CMK (cell line): ENCODE data around the gene KXD1.
"Not testable (repeated sequence)": the region's sequence is repeated elsewhere in the genome, so short reads cannot be mapped to it uniquely, and the experiment has no call there.

Experiments used
- DNase-seq: peaks from one replicate; pipeline ENCODE4 v3.0.0-alpha.2; 2010; ENCODE audit warnings: low read depth

The KXD1 gene

GRCh38 chr19:18536475-18536874, 21.2 kb upstream of the KXD1 start:
- no peak for DNase-seq

- DNase-seq, result no peak
These were observed 20.2 kb upstream of the KXD1 start for GRCh38 chr19:18537431-18537830.

DNA sequence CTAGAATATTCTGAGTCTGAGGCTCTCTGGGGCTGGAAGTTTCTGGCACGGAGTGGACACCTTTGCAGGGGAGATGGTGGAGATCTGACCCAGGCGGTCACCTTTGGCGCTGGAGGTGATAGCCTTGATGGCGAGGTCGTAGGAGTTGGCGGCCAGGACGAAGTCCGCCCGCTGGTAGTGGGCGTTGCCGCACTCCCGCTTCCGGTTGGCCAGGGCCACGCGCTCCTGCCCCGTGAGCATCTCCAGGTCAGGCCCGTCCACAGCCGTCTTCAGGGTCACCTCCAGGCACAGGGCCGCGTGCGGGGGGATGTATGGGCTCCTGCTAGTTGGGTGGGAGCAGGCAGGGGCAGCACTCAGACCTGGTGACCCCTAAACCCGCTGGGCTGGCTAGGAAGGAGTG, 19.6 kb upstream of the KXD1 start:
- no peak for DNase-seq

- no peak for DNase-seq
These were observed 18.3 kb upstream of the KXD1 start for GRCh38 chr19:18539372-18539771.

DNA sequence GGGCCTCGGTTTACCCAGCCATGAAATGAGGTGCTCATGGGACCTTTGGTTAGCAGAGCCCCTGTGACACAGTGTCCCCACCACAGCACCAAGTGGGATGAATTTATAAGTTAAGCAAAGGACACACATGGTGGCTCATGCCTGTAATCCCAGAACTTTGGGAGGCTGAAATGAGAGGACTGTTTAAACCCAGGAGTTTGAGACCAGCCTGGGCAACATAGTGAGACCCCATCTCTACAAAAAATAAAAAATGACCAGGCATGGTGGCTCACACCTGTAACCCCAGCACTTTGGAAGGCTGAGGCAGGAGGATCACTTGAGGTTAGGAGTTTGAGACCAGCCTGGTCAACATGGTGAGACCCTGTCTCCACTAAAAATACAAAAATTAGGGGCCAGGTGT, 17.5 kb upstream of the KXD1 start:
- not testable (repeated sequence) for DNase-seq

GRCh38 chr19:18541258-18541991, 16.2 kb upstream of the KXD1 start:
- DNase-seq, result no peak

DNA sequence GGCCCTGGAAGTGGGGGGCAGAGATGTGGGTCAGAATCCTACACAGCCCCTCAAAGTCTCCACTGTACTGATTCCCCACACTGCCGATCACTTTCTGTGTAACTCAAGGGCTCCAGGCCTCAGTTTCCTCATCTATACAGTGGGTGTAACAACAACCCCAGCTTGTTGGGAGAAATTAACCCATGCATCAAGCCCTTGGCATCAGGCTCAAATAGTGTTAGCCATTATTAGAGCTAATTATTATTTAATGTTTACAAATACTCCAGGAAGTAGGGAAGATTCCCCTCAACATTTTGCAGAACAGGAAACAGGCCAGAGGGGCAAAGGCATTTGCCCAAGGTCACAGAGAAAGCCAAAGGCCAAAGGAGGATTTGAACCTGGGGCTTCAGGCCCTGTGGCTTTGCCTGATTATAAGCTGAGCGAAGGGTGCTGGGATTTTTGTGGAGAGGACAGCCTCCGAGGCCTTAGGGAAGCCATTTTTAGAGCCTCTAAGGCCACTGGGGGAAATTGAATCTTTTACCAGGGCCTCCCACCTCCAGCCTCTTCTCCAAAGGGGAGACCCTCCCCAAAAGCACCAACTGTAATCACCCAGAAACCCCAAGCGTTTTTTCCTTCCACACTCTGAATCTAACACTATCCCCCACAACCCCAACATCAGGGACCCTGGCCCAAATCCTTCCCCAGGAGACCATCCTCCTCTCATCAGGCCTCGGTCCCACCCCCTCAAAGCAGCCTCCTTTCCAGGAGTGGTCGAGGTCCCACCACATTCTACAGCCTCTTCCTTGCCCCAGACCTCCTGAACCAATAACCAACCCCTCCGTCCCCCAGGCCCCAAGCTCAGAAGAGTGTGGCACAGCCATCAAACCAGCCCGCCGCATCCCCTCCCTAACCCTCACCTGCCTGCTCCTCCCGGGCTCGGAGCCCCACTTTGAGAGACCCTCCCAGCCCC, 15.4 kb upstream of the KXD1 start:
- no peak for DNase-seq

- DNase-seq, result peak; percentile 69
These were observed 14.5 kb upstream of the KXD1 start, which contains the start of gene FKBP8 for GRCh38 chr19:18542941-18543813. Gene FKBP8 (minus strand): TSS chr19:18543573. CDS start chr19:18541970, 1,603 bp downstream.

DNA sequence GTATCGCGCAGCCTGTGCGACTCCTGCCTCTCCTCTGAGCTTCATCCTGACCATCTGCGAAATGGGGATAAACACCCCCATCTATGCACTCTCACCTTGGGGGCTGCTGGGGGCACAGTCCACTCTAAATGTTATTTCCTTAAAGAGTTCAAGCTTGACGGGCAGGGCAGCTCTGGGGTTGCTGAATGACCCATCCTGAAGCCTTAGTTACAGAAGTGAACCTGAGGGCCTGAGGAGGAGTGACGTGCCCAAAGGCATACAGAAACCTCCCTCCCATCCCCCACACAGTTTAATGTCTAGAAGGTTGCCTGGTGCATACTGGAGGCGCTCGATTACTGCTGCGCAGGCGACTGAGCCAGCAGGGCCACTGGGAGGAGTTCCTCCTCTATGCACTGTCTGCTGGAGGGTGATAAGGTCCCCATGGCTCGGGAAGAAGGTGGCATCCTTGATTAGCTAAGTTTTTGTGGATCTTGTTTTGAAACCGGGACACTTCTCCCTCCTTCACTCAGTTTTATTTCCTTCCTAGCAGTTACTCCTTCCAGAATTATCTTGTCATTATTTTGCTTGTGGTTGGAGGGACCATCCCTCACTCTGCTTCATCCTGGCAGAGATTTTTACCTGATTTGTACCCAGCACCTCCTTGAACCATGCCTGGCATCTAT, 13.7 kb upstream of the KXD1 start:
- DNase-seq, result peak; percentile 92

- no peak for DNase-seq
These were observed 6.0 kb upstream of the KXD1 start for GRCh38 chr19:18551631-18552030.

DNA sequence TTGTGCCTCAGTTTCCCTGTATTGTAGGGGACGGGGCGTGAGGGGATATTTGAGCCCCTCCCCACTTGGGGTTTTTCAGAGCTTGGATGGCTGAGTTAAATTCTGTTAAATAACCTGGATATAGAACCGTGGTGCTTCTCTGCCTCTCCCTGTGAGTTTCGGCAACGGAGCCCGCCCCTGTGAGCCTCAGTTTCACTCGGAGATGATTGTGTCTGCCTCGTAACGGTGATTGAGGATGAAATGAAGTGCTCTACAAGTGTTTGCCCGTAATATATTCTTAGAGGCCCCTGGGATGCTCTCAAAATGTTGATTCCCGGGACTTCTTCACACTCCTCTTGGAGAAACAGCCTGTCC, 509 bp downstream of the KXD1 start:
- DNase-seq, result no peak

DNA sequence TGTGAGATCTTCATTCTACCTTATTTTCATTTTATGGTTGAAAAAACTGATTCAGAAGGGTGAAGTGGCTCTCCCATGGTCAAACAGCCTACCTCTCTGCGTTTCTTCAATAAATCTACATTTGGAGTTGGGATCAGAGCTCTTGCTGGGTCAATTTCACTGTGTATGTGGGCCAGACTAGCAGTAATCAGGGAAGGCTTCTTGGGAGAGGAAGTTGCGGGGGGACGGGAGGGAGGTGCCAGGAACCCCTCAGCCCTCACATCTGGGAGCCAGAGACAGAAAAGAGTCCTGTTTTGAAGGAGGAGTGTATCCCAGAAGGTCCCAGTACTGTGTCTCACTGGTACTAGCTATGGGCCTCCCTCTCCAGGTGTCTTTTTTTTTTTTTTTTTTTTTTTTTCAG, 934 bp downstream of the KXD1 start:
- DNase-seq, result no peak

DNA sequence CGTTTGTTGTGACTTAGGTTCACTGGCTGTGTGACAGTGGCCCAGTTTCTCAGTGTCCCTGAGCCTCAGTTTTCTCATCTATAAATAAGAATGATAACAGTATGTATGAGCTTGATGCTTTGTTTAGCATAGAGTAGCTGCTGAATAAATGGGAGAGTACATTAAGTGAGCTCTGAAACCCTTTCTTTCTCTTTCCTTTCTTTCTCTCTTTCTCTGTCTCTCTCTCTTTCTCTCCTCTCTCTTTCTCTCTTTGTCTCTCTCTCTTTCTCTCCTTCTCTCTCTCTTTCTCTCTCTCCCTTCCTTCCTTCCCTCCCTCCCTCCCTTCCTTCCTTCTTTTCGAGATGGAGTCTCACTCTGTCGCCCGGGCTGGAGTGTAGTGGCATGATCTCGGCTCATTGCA, 2.0 kb downstream of the KXD1 start:
- no peak for DNase-seq

DNA sequence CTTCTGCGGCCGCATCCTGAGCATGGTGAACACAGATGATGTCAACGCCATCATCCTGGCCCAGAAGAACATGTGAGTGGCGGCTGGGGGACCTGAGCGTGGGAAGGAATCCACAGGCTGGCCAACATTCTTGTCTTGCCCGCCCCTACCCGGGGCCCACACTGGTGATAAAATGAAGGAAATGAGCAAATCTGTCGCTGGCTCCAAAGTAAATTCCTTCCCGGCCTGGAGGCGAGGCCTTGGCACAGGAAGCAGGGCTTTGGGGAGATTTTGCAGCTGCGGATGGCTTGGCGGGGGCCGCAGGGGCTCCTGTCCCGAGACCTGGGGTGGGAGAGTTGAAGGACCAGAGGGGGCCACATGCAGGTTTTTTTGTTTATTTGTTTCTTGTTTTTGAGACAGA, 4.4 kb downstream of the KXD1 start:
- DNase-seq, result no peak

DNA sequence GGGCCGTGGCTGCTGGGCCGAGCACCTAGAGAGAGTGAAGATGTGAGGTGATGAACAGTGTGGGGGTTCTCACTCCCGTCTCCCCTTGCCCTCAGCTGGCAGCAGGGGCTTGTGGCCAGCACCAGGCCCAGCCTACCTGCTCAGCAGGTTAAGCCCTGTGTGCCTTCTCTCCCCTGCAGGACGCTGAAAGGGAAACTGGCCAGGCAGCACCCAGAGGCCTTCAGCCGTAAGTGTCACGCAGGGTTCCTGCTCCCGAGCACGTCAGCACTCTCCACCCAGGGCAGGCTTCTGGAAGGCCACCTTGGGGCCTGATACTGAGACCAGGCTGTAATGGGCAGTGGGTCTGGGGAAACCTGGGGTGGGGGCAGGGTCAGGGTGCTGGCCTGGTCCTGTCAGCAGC, 9.3 kb downstream of the KXD1 start:
- no peak for DNase-seq

- no peak for DNase-seq
These were observed 10.7 kb downstream of the KXD1 start for GRCh38 chr19:18568367-18568766.

GRCh38 chr19:18571564-18572344, 14.1 kb downstream of the KXD1 start, which contains the start of gene UBA52:
Gene UBA52 (plus strand): TSS chr19:18571857. CDS start chr19:18573301, 1,444 bp downstream.
- peak; percentile 89 for DNase-seq

GRCh38 chr19:18574691-18575291, 17.1 kb downstream of the KXD1 start:
- DNase-seq, result no peak

DNA sequence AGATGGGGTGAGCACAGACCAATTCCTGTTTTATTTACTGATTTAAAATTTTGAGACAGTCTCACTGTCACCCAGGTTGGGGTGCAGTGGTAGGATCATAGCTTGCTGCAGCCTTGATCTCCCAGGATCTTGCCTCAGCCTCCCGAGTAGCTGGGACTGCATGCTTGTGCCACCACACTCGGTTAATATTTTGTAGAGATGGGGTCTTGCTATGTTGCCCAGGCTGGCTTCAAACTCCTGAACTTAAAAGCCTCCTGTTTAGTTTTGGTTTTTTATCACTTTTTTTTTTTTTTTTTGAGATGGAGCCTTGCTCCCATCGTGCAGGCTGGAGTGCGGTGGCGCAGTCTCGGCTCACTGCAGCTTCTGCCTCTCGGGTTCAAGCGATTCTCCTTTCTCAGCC, 18.7 kb downstream of the KXD1 start:
- DNase-seq, result no peak

DNA sequence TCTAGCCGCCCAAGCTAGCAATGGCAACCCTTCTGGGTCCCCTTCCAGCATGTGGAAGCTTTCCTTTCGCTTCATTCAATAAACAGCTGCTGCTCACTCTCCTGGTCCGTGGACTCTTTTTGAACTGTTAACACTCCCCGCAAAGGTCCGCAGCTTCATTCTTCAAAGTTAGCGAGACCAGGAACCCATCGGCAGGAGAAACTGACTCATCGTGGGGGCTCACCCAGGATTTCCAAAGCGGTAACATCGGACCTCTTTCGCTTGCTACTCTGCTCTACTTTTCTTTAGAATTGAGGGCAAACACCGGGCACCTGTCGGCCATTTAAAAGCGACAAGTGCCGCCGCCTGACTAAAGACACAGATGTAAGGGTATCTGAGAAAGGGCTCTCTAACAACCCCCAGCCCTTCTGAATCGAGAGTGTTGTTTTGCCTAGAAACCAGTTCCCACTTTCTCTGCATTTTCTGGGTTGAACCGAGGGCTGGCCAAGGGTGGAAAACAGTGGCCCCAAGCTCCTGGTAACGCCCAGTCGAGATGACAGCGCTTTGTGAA, 19.8 kb downstream of the KXD1 start:
- no peak for DNase-seq
